GM21360 (cell line): ENCODE measurements around the gene RAI1.
"Not testable (repeated sequence)": the region's sequence is repeated elsewhere in the genome, so short reads cannot be mapped to it uniquely, and the experiment has no call there.

Source experiments
- ATAC-seq: cut with Tn5 transposase; IDR thresholded peaks from one replicate; pipeline ENCODE4 v1.9.1; 2021; ENCODE audit warnings: mild to moderate bottlenecking, moderate library complexity; ENCODE audit not compliant: unreplicated experiment

The RAI1 gene

DNA sequence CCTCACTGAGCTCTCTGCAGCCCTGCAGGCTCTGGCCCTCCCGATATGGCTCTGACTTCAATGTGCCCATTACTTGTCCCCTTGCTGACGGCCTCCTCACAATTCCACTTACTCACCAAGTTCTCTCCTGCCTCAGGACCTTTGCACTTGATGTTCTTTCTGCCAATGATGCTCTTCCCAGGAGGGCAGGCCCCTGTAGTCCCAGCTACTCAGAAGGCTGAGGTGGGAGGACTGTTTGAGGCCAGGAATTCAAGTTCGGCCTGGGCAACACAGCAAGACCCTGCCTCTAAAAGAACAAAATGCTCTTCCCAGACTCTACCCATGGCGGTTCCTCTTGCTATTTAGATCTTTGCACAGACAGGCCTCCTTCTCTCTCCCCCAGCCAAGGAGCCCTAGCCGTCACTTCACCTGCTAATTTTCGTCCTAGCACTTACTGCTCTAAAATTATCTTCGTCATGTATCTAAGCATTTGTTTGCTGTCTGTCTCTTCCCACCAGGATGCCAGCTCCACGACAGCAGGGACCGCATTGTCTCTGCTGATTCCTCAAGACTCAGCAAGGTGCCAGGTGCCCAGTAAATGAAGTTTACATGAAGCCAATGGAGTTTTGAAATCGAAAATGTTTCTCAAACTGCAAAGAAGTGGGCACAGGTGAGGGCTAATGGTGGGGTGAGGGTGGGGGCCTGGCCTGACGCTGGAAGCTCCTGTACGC, 626 bp upstream of the RAI1 start:
- ATAC-seq: no peak

DNA sequence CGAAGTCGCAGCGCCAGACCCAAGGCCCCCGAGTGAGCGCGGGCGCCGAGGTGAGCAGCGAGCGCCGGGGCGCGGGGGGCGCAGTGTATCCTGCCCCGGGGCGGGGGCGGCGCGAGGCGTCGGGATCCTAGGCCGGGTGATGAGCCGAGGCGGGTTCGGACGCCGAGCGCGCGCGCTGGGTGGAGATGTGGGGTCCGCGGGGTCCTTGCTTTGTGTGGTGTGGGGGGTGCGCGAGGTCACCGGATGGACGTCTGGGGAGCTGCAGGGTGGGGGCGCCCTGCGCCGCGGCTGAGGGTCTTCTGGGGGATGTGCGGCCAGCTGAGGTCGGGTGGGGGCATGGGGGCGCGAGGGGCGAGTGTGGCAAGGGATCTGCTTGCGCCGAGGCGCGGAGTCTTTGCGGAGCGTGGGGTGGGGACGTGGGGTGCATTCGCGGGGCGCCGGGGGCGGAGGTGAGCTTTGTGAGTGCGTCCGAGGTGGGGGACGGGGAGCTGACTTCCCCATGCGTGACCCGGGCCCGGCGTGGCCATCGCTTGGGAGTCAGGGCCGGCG, 560 bp downstream of the RAI1 start:
- ATAC-seq: peak; percentile 11

DNA sequence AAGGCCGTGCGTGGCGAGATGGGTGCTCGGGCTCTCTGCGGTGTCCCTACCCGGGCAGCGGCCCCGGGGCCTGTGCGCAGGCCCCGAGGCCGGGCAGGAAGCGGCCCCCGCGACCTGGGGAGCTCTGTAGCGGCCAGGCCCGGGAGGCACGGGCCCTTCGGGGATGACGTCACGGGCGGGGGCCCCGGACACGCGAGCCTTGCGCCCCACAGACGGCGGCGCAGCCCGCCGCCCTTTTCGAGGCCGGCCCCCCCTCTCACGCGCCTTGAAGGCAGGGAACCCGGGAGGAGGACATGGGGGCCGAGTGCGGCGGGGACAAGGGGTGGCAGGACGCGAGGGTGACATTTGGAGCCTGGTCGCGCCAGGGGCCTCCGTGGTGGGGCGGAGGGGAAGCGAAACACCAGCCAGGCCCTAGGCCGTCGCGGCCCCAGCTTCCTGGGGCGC, 1.1 kb downstream of the RAI1 start:
- peak; percentile 38 for ATAC-seq

DNA sequence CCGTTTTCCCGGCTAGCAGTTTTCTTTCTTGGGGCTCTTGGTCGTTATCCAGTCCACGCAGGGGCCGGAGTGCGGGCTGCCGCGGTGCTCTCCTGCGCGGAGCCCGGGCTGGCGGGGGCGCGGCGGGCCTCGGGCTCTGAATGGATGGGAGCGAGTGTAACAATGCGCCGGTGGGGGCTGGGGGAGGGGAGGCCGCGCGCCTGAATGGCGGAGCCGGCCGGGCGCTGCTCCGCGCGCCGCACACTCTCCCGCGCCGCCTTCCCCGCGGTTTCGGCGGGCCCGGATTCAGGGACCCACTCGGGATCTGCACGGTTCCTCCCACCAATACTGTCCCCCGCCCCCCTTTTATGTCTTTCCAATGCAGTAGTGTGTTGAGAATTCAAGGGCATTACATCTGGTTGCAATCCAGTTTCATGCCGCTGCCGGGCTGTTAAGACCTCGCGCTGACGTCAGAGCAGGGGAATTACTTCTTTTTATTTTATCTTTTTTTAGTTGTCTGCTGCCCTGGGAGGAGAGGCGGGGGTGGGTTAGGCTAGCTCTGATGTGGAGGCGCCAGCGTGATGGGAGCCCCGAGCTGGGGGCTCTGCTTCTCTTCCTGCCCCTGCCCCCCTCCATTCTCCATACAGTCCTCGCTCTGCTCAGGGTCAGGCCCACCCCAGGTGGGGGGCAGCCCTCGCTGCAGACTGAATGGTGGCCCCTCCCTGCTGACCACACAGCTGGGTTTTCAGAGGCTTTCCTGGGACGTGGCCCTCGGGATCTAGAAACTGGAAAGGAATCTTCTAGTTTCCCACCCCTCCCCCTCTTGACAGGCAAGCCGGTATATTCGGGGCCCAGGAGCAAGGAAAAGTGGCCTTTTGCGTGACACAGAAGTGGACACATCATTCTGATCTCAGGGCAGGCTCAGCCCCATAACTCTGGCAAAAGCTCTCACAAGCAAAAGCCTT, 1.8 kb downstream of the RAI1 start:
- peak; percentile 12 for ATAC-seq

DNA sequence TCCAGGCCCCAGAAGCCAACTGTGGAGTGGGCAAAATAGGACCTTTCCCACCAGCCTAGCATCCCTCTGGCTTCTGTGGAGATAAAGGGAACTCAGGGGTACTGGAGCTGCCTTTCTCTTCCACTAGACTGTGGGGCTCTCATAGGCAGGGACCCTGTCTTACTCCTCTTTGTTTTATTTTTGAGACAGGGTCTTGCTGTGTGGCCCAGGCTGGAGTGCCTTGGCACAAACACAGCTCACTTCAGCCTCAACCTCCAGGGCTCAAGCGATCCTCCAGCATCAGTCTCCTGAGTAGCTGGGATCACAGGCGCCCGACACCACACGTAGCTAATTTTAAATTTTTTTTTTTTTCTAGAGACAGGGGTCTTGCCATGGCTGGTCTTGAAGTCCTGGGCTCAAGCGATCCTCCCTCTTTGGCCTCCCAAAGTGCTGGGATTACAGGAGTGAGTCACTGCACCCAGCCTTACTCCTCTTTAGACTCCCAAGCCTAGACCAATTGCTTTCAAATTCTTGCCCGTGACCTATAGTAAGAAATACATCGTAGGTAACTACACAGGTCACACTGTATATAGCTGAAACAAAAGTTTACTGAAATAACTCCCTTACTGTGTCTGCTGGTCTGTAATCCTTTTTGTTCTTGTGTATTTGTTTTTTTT, 2.6 kb downstream of the RAI1 start:
- ATAC-seq: no peak

DNA sequence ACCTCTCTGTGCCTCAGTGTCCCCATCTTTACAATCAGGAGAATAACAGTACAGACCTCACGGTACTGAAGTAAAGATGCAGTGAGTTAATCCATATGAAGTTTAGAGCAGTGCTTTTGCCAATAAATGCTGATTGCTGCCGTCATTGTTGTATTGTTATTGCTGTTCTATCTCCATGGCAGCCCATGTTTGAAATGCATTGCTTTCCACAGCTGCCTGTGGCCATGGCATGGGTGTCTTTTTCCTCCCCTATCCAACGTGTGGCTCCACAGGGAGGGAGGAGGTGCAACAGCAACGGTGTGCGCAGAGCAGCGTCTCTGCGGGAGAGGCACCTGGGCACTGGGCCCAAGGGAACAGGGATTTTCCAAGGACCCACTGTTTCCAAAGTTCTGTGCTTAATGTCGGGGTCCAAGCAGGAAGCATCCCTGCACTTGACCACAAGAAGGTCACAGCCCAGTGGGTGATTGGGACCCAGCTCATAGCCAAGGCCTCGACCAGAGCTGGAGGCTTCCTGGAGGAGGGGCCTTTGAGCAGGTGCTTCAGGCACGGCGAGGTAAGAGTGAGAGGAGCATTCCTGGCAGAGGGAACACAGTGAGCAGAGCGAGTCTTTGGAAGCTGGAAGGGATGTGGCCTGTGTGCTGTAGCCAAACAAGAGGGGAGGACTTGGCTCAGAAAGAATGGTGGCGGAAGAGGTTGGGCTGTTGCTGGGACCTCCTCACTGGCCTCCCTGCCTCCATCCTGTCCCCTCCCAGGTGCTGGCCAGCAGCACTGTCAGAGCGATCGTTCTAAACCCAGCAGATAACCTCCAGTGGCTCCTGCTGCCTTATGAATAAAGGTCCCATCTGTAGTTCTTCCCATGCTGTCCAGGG, 3.9 kb downstream of the RAI1 start:
- no peak for ATAC-seq

DNA sequence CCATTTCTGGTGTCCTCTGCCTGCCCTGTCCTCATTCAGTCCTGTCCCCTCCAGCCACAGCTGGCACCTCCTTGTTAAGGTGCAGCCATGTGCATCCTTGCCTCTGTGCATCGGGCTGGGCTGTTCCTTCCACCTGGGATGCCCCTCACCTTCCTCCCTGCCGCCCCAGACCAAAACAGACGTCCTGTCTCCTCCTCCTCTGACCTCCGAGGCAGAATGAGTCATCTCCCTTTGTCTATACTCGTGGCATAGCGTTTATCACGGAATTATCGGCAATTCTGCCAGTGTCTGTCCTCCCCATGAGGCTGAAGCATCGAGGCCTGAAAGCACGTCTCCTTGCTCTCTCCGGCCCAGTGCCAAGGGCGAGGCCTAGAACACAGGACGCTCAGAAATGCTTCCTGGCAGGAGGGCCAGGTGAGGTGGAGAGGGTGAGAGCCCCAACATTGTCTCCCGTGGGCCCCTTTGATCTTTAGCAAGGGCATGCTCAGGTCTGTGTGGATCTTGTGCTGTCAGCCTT, 4.6 kb downstream of the RAI1 start:
- ATAC-seq: no peak

DNA sequence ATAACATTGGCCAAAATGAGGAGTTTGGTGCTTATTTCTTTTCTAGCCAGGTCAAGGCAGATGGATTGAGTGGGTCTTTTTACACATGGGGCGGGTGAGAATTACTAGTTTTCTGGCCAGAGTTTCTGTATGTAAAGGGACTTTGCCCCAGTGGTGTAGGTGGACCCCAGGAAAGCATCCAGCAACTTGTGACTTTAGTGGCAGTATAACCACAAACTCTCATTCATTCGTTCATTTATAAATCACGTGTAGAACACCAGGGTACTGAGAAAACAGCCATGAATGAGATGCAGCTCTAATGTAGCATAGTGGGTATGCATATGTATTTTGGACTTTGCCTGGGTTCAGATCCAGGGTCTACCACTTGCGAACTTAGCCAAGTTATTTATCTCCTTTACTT, 8.1 kb downstream of the RAI1 start:
- no peak for ATAC-seq

DNA sequence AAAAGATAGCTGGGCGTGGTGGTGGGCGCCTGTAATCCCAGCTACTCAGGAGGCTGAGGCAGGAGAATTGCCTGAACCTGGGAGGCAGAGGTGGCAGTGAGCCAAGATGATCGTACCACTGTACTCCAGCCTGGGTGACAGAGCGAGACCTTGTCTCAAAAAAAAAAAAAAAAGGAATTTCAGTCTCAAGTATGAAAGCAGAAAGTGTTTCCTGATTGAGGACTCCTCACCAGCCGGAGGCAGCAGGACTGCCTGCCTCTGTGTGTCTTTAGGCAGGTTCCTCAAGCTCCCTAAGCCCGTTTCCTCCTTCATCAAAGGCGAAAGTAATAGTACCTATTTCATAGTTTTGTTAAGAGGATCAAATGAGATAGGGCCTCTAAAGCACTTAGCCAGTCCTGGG, 9.0 kb downstream of the RAI1 start:
- ATAC-seq: not testable (repeated sequence)

DNA sequence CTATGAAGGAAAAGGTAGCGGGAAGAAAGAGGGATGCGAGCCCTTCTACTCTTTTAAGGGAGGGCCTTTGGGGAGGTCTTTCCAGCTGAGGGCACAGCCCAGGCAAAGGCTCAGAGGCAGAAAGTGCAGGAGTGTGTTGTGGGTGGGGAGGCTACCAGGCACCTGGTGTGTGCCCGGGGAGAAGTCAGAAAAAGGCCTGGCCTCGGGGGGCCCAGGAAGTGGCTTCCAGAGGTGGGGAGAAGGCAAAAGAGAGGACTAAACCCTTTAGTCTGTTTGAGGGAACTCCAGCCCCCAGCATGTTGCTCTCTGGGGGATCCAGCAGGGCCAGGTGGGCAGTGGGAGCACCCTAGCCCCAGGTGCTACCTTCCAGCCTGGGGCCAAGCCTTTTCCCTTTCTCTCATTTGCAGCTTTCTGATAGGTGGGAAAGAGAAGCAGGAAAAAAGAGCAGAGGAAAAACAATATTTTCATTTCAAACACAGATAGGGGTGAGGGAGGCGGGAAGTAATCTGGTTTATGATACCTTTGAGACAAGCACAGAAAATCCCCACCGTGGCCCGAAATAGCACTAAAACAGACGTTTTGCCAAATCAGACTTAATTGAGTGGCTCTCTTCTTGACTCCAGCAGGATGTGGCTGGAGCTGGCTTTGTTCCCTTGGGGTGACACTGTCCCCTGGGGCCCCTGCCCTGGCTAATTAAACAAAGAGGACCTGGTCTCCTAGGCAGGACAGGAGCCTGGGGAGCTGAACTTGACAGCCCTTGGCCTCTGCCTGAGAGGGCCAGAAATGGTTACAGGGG, 10.4 kb downstream of the RAI1 start:
- ATAC-seq: no peak

DNA sequence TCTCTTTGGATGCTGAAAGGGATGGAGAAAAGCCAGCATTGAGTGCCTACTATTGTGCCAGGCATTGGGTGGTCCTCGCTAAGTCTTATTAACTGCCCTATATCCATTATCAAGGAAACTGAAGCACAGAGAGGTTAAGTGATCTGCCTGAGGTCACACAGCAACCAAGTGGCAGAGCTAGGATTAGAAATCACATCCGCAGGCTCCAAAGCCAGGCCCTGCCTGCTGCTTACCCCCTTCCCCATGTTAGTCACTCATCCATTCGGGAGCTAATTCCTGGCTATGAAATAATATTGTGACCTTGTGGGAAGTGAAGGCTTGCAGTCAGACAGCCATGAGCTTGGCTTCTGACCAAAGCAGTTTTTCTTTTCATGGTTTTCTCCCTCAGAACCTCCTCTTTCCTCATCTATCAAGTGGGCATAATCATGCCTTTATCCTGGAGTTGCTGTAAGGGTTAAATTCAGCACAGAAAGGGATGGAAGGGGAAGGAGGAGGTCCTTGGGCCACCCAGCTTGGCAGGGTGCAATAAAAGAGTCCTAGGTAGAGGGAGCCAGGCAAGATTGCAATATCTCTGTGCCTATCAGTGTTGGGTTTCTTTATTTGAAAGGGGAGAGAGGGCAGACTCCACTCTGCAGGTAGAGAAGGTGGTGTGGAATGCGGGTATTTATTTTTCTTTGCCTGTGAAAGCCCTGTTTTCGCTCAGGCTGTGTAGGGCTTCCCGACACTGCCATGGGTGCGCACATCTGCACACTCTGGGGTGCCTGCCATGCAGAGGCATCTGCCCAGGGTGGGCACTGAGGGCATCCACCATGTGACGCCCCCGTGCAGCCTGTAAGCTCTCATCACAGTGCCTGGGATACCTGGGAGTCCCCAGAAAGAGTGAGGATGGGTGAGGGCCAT, 11.3 kb downstream of the RAI1 start:
- no peak for ATAC-seq

DNA sequence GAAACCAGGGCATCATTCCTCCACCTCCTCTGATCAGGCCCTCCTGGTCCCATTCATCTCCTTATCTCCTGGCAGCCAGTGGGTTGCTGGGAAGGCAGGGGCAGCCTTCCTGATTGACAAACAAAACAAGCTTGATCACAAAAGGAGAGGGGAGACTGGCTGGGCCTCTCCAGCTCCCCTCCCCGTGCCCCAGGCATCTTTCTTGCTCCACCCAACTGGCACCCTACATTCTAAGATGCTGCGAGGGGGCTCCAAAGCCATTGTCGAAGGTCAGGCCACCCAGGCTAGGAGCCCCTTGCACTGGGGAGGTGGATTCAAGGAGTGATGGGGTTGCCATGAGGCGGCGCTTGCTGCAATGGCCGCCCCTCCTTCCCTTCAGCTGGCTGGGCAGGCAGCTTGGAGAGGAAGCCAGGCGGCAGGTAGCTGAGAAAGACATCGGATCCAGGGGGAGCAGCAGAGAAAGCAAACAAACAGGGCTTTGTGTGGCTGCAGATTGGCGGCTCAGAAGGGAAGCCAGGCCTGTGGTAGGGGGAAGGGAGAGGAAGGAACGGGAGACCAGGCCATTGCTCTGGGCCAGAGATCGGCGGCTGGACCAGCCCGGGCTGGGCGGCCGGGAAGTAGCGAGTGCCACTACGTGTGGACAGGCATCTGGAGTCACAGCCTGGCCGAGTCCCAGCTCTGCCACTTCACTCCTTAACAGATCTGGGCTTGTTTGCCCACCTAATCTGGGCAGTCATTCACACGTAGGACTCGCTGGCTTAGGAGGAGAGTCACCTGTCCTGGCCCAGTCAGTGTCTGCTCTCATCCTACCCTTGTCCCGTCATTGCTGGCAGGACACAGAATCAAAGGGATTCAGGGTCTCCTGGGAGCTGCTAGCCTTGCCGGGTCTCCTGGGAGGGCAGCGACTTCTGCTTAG, 12.3 kb downstream of the RAI1 start:
- no peak for ATAC-seq

DNA sequence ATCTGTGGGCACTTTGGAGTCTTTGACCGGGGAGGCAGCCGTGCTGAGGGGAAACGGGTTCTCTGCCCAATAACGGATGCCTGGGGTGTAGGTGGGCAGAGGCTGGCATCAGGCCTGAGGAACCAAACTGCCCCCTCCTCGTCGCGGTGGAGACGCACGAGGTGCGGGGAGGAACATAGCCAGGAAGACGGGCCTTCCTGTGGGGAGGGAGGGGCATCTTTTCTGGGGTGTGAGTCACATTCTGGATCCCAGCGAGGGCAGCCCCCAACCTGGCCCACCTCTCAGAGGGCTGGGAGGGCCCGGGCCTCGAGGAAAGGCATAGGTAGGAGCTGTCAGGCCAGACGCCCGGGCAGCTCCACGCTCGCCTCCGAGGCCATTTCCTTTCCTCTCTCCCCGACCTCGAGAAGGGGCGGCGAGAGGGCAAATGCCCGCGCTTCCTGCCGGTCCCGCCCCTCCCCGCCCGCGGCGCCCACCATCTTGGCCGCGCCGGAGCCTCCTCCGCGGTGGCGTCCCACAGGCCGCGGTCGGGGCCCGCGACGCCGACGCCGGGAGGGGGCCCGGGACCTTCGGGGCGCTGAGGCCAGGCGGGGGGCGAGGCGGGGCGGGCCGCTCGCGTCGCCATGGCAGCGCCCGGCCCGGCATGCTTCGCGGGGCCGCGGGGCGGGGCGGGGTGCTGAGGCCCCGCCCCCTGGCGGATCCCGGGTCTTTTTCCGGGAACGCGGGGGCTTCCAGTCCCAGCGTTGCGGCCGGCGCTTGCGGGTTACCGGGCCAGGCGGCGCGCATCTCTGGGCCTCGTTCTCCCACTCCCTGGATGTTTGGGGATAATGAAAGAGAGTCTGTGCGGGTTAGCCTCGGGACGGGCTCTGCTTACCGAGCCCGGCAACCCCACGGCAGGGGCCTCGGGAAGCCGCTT, 13.2 kb downstream of the RAI1 start:
- ATAC-seq: peak; percentile 50

DNA sequence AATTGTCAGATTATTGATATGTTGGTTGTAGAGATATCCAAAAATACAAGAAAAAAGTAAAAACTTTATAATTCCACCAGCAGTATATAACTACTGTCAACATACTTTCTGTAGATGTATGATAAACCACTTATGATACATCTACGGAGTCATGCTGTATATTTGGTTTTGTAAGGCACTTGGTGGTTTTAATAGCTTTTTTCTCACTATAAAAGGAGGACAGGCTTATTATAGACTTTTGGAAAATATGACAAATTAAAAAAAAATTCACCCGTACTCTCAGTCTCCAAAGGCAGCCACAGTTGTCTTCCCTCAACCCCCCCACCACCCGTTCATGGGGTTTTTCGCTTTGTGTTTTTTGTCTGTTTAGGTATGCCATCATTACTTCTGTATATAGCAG, 14.8 kb downstream of the RAI1 start:
- ATAC-seq: no peak

DNA sequence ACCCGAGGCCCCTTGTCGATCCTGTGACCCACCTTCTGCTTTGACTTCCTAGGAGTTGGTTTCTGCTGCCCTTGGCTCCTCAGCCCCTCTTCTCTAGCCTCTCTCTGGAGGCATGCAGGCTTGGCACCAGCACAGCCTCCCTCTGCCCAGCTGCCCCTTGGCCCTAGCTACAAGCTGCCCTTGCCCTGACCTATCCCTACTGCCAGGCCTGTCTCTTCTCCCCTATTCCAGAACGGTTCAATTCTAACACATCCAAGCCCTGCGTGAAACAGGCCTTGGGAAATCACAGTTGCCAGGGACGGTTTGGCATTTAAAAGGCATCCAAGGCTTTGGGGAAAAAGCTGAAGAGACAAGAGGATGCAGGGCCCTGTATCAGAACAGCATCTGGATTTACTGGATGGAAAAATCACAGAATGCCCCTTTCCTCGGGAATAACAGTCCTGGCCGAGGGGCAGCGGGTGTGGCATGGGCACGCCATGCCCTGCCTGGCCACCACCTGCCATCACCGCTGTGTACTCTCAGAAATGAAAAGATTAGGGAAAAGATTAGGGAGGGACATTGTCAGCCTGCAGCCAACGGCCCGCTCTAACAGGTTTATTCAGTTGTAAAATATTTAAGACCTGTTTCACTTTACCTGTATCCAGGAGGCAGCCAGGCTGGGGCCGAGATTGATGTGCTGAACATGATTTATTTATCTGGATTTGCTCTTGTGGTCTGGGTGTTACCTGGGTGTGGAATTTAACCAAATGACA, 15.8 kb downstream of the RAI1 start:
- ATAC-seq: no peak
